ENCODE data around the gene NEGR1. TPM values are rescaled to one million over a fixed set of nuclear protein-coding genes. Genes with fewer than 3 reads are reported as not detected.

NEGR1 gene
- total RNA-seq, 1 donor from 2014 or later, result 18.1 TPM

- Histone ChIP-seq H3K4me1 (no peaks in the 10 kb centered on the region), H3K27me3 (ENCODE audit: low read depth) (no peaks in the 10 kb centered on the region), H3K36me3 (no peaks in the 10 kb centered on the region), H3K4me3 (no peak overlapping the region), H3K9me3 (no peaks in the 10 kb centered on the region), H3K27ac (no peak overlapping the region)
- no peak for TF ChIP-seq CTCF (IDR thresholded peaks at IDR 0.05)
- no peak for ATAC-seq
- DNase-seq, result no peak
- intact Hi-C loops (cut with DNase I), result no loop called here
Measured at GRCh38 chr1:71695084-71695483, 587.3 kb downstream of the NEGR1 start.

- Histone ChIP-seq H3K9me3 (no peaks in the 10 kb centered on the region), H3K36me3 (no peaks in the 10 kb centered on the region), H3K27me3 (ENCODE audit: low read depth) (no peaks in the 10 kb centered on the region), H3K4me3 (no peak overlapping the region), H3K27ac (no peak overlapping the region), H3K4me1 (no peaks in the 10 kb centered on the region)
- DNase-seq (no peak), ATAC-seq (no peak)
- intact Hi-C loops (cut with DNase I), result no loop called here
- no peak for TF ChIP-seq CTCF (IDR thresholded peaks at IDR 0.05)
Measured at GRCh38 chr1:71693581-71693980, 588.8 kb downstream of the NEGR1 start.

- no peaks in the 10 kb centered on the region for H3K27me3 ChIP-seq (ENCODE audit: low read depth)
- H3K27ac ChIP-seq, result no peak overlapping the region
- H3K36me3 ChIP-seq, result no peaks in the 10 kb centered on the region
- intact Hi-C loops (cut with DNase I), result no loop called here
- no peak for TF ChIP-seq CTCF (IDR thresholded peaks at IDR 0.05)
- H3K9me3 ChIP-seq, result no peaks in the 10 kb centered on the region
- H3K4me1 ChIP-seq, result no peaks in the 10 kb centered on the region
- H3K4me3 ChIP-seq, result no peak overlapping the region
- ATAC-seq (no peak), DNase-seq (no peak)
Measured at GRCh38 chr1:71689635-71690034, 592.7 kb downstream of the NEGR1 start.

- ATAC-seq (no peak), DNase-seq (no peak)
- no peaks in the 10 kb centered on the region for H3K9me3 ChIP-seq
- no peaks in the 10 kb centered on the region for H3K4me1 ChIP-seq
- intact Hi-C loops (cut with DNase I), result no loop called here
- no peaks in the 10 kb centered on the region for H3K36me3 ChIP-seq
- TF ChIP-seq CTCF (IDR thresholded peaks at IDR 0.05), result no peak
- no peak overlapping the region for H3K4me3 ChIP-seq
- H3K27ac ChIP-seq, result no peak overlapping the region
- no peaks in the 10 kb centered on the region for H3K27me3 ChIP-seq (ENCODE audit: low read depth)
Measured at GRCh38 chr1:71687376-71687775, 595.0 kb downstream of the NEGR1 start.

GRCh38 chr1:71676979-71677925 lies 605.1 kb downstream of the NEGR1 start:
- Histone ChIP-seq H3K36me3 (no peaks in the 10 kb centered on the region), H3K4me3 (no peak overlapping the region), H3K27ac (no peak overlapping the region), H3K27me3 (ENCODE audit: low read depth) (no peaks in the 10 kb centered on the region), H3K9me3 (no peaks in the 10 kb centered on the region), H3K4me1 (no peaks in the 10 kb centered on the region)
- ATAC-seq (no peak), DNase-seq (no peak)
- TF ChIP-seq CTCF (IDR thresholded peaks at IDR 0.05), result no peak
- intact Hi-C loops (cut with DNase I), result no loop called here
